Mucosa of rectum (tissue), 2 donors: ENCODE measurements around the gene DMD.
"Not testable (repeated sequence)": the region's sequence is repeated elsewhere in the genome, so short reads cannot be mapped to it uniquely, and the experiment has no call there.

ENCODE experiments used
- H3K27ac ChIP-seq, 2 donors: one replicate each; pipeline ENCODE4 v1.7.0; 2013; ENCODE audit warnings: inconsistent platforms in 2 of 2, low read depth in 2 of 2, low read length in 2 of 2
- H3K27me3 ChIP-seq, 2 donors: one replicate each; pipeline ENCODE4 v1.7.0; 2013; ENCODE audit warnings: low read length in 2 of 2; ENCODE audit not compliant: control insufficient read depth in 2 of 2, insufficient read depth in 2 of 2
- H3K36me3 ChIP-seq, 2 donors: one replicate each; pipeline ENCODE4 v1.7.0; 2013; ENCODE audit warnings: low read length in 2 of 2; ENCODE audit not compliant: control insufficient read depth in 2 of 2, insufficient read depth in 2 of 2
- H3K4me1 ChIP-seq, 2 donors: one replicate each; pipeline ENCODE4 v1.7.0; 2013; ENCODE audit warnings: low read length in 2 of 2, mild to moderate bottlenecking in 1 of 2; ENCODE audit not compliant: control insufficient read depth in 2 of 2, insufficient read depth in 2 of 2
- H3K4me3 ChIP-seq, 2 donors: one replicate each; pipeline ENCODE4 v1.7.0; 2013; ENCODE audit warnings: low read length in 2 of 2
- H3K9ac ChIP-seq, 2 donors: one replicate each; pipeline ENCODE4 v1.7.0; 2013; ENCODE audit warnings: low read length in 2 of 2, low read depth in 1 of 2, mild to moderate bottlenecking in 1 of 2
- H3K9me3 ChIP-seq, 2 donors: one replicate each; pipeline ENCODE4 v1.7.0; 2013; ENCODE audit warnings: low read length in 2 of 2; ENCODE audit not compliant: control insufficient read depth in 2 of 2
- donor health status: healthy.
- donor health status: Normal muscosa, but diverticular disease.

DMD gene

DNA sequence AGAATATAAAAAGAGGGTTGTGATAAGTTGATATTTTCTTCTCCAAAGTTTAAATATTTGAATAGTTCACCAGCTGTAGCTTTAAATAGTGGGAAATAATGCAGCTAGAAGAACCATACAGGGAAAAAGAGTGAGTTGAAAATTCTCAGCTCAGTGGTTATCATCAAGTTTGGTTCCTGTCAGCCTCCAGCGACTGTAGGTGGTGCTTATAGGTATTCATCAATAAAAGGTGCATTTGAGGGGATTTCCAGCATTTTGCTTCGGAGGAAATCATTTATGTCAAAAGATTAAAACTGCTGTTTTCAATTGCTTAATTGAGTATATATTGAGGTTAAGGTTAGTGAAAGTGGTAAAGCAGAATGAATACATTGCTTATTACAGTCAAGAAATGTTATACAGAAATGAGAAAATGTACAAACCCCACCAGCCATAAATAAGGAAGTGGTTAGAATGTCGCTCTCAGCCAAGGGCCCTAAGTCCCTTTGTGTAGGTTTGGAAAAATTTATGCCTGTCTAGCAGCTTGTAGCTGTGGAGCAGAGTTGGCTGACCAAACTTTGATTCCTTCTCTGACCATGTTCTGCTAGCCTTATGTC lies 1606.6 kb downstream of the DMD start:
- Histone ChIP-seq H3K36me3 (no peaks in the 10 kb centered on the region), H3K9ac (no peak overlapping the region), H3K4me3 (no peak overlapping the region), H3K27me3 (peaks cover 0 to 2% of the 10 kb centered on the region in 2 donors), H3K4me1 (no peaks in the 10 kb centered on the region), H3K27ac (no peak overlapping the region), H3K9me3 (no peaks in the 10 kb centered on the region)

DNA sequence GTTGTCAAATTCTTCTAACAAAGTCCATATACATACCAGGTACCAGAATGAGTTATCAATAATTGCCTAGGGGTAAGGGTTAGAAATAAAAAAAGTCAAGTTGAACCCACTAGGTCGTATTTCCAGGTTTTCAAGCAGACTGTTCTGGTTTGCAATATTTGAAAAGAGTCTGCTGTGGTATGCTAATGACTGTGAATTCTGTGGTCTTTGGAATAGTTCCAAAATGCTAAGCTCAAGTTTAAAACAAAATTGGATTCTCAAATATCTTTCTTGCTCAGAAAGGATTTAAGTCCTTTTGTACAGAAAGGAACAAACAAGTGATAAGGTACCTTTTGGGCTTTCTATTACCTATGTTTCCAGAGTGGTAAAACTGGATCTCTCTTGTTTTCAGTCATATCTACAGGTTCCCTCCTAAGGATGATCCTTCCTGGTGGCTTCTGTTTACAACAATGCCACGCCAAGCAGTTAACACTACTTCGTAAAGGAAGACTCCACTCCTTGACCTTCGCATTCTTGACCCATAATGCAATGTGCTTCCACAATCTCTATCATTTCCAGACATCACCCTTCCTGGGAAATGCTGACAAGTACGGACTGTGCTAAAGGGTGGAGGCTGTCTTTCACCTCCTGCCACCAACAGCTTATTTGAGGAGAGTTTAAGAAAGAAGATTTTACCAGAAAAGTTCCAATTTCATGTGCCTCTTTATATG lies 1607.8 kb downstream of the DMD start:
- H3K9me3 ChIP-seq = no peaks in the 10 kb centered on the region
- peaks cover 0 to 2% of the 10 kb centered on the region in 2 donors for H3K27me3 ChIP-seq
- H3K4me1 ChIP-seq = no peaks in the 10 kb centered on the region
- no peak overlapping the region for H3K9ac ChIP-seq
- no peaks in the 10 kb centered on the region for H3K36me3 ChIP-seq
- H3K27ac ChIP-seq = no peak overlapping the region
- H3K4me3 ChIP-seq = no peak overlapping the region

DNA sequence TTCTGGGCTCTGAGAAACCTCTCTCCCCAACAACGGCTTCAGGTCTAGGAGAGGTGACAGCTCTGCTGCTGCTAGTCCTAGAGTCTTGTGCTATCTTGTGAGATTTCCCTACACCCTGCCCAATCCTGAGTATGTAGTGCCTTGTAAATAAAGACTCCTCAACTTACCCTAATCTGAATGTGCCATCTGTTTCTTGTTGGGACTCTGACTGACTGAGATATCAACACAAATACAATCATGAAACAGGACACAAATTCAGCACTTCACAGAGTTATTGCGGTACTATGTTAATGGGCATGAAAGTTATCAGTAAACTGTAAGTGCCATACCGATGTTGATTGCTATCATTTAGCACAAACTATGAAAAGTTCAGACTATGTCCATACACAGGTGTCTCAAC lies 1610.5 kb downstream of the DMD start:
- Histone ChIP-seq H3K36me3 (no peaks in the 10 kb centered on the region), H3K4me1 (no peaks in the 10 kb centered on the region), H3K4me3 (no peak overlapping the region), H3K9me3 (no peaks in the 10 kb centered on the region), H3K27me3 (peaks cover 0 to 2% of the 10 kb centered on the region in 2 donors), H3K9ac (no peak overlapping the region), H3K27ac (no peak overlapping the region)

DNA sequence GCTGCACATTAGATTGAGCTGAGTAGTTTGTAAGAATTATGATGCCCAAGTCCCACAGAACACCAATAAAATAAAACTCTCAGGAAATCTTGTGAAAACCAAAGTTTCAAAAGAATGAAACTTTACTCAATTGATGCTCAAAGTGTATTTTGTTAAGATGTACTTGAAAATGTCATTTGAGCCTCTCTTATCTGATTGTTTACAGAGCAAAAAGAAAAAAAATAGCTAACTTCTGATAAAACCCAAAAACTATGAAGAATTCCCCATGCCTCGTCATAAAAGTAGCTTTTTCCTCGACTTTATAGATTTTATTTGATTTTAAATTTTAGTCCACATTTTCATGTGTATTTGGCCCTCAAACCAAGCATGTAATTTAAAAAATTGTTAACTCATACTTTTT lies 1618.0 kb downstream of the DMD start:
- no peak overlapping the region for H3K4me3 ChIP-seq
- no peaks in the 10 kb centered on the region for H3K27me3 ChIP-seq
- no peaks in the 10 kb centered on the region for H3K36me3 ChIP-seq
- no peak overlapping the region for H3K9ac ChIP-seq
- H3K9me3 ChIP-seq = no peaks in the 10 kb centered on the region
- no peak overlapping the region for H3K27ac ChIP-seq
- no peaks in the 10 kb centered on the region for H3K4me1 ChIP-seq

DNA sequence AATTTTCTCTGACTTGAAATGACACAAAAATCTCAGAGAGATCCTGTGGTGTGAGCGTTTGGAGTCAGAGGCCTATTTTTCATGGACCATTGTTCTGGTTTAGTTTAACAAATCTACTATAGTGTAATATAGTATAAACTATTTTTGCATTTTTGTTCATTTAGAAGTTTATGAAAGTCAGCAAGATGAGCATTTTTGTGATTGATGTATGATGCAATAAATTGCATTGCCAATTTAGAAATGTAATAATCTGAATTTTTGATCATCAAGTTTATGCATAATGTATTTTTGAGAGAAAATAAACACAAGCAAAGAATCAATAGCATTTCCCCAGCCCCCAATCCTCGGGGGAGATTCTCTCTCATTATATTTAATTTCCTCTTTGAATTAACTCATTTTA lies 1620.0 kb downstream of the DMD start:
- Histone ChIP-seq H3K27ac (no peak overlapping the region), H3K36me3 (no peaks in the 10 kb centered on the region), H3K4me3 (no peak overlapping the region), H3K9me3 (no peaks in the 10 kb centered on the region), H3K9ac (no peak overlapping the region), H3K27me3 (no peaks in the 10 kb centered on the region), H3K4me1 (no peaks in the 10 kb centered on the region)

DNA sequence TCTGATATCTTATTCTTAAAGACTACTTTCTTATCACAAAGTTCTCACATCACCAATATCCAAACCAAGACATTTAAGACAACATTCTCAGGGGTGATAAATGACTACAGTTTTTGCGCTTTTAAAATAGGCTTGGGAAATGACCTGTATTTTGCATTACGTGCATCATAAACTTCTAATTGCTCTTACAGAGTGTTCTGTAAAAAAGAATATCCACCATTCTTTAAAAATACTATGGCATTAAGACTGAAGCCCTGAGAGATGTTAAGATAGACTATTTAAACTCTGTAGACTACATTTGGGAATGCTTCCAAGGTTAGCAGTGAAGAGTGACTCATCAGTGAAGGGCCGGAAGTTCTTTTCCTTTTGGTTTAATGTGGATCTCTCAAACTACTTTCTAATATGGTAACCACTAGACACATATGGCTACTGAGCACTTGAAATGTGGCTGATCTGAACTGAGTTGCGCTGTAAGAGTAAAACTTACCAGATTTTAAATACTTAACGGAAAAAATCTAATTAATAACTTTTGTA lies 1620.7 kb downstream of the DMD start:
- Histone ChIP-seq H3K4me1 (no peaks in the 10 kb centered on the region), H3K36me3 (no peaks in the 10 kb centered on the region), H3K27me3 (no peaks in the 10 kb centered on the region), H3K4me3 (no peak overlapping the region), H3K27ac (no peak overlapping the region), H3K9ac (no peak overlapping the region), H3K9me3 (no peaks in the 10 kb centered on the region)

DNA sequence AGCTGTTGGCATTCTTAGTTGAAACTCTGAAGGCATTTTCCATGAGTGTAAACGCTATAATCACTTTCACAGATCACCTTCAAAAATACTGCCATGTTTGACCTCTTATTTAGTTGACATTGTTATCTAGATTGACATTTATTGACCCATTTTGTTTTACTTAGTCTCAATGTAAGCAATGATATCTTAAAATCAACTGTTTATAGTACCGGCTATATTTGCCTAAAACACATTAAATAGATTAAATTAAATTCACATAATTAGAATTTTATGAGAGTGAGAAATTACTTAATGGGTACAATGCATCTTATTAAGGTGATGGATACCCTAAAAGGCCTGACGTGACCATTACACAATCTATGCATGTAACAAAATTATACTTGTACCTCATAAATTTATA lies 1621.8 kb downstream of the DMD start:
- Histone ChIP-seq H3K4me3 (no peak overlapping the region), H3K9ac (no peak overlapping the region), H3K27ac (no peak overlapping the region), H3K4me1 (no peaks in the 10 kb centered on the region), H3K9me3 (no peaks in the 10 kb centered on the region), H3K27me3 (no peaks in the 10 kb centered on the region), H3K36me3 (no peaks in the 10 kb centered on the region)

DNA sequence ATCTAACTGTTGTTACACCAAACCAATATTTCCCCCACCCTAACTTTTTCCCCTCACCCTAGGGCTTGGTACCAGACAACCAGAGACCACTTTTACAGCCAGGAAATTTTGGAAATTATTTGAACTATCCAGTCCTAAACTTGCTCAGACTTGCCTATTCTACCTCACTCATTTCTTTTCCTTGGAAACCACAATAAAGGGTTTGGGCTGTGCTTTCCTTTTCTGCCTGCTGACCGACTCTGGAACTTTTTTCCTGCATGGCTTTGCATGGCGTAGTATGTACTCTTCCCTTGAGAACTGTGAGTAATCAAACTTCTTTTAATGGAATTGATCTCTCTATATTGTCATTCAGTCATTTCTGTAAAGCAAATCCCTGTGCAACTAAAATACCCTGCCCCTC lies 1623.0 kb downstream of the DMD start:
- no peak overlapping the region for H3K4me3 ChIP-seq
- no peaks in the 10 kb centered on the region for H3K4me1 ChIP-seq
- no peak overlapping the region for H3K27ac ChIP-seq
- no peak overlapping the region for H3K9ac ChIP-seq
- no peaks in the 10 kb centered on the region for H3K36me3 ChIP-seq
- no peaks in the 10 kb centered on the region for H3K9me3 ChIP-seq
- H3K27me3 ChIP-seq = no peaks in the 10 kb centered on the region

DNA sequence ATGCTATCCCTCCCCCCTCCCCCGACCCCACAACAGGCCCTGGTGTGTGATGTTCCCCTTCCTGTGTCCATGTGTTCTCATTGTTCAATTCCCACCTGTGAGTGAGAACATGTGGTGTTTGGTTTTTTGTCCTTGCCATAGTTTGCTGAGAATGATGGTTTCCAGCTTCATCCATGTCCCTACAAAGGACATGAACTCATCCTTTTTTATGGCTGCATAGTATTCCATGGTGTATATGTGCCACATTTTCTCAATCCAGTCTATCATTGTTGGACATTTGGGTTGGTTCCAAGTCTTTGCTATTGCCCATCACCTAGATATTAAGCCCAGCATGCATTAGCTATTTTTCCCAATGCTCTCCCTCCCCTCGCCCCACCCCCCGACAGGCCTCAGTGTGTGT lies 1627.5 kb downstream of the DMD start:
- not testable (repeated sequence) for H3K9me3 ChIP-seq, H3K4me1 ChIP-seq, H3K27ac ChIP-seq, H3K9ac ChIP-seq, H3K4me3 ChIP-seq, H3K36me3 ChIP-seq, H3K27me3 ChIP-seq

DNA sequence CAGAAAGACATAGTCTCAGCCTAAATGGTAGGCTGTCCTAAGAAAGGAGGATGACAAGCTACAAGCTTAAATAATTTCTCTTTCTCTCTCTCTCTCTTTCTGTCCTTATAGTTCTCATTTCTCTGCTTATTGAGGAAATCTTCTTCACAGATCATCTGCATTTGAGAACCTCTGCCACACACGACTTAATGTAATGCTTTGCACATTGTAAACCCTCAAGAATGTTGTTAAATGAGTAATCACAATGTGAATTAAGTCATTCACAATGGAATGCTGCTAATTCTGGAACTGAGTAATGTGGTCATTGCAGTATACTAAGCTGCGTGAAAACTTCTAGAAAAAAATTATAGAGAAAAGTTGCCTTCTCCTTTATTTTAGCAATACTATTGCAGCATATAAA lies 1630.6 kb downstream of the DMD start:
- no peak overlapping the region for H3K9ac ChIP-seq
- no peak overlapping the region for H3K4me3 ChIP-seq
- H3K9me3 ChIP-seq = no peaks in the 10 kb centered on the region
- no peaks in the 10 kb centered on the region for H3K4me1 ChIP-seq
- H3K27me3 ChIP-seq = no peaks in the 10 kb centered on the region
- no peak overlapping the region for H3K27ac ChIP-seq
- H3K36me3 ChIP-seq = no peaks in the 10 kb centered on the region
